ENCODE data around the gene ZNF630.
"Not testable (repeated sequence)": the region's sequence is repeated elsewhere in the genome, so short reads cannot be mapped to it uniquely, and the experiment has no call there.

ZNF630 gene

GRCh38 chrX:48045410-48046311, 25.8 kb downstream of the ZNF630 start:
- no peak overlapping the region for H3K4me3 ChIP-seq (ENCODE audit: low read length)
- no peaks in the 10 kb centered on the region for H3K36me3 ChIP-seq (ENCODE audit: control insufficient read depth, low read length)
- no peaks in the 10 kb centered on the region for H3K9me3 ChIP-seq (ENCODE audit: control insufficient read depth, insufficient read depth, low read length)
- H3K9me2 ChIP-seq (replicated peaks; ENCODE audit: control insufficient read depth, low read length): no peaks in the 10 kb centered on the region
- TF ChIP-seq CTCF (IDR thresholded peaks at IDR 0.05; ENCODE audit: low read depth, low read length, poor library complexity, severe bottlenecking) (no peak), EZH2phosphoT487 (IDR thresholded peaks at IDR 0.05; ENCODE audit: borderline replicate concordance, low read length) (no peak)
- no peaks in the 10 kb centered on the region for H4K20me1 ChIP-seq (ENCODE audit: control insufficient read depth, insufficient read depth, low read depth, low read length)
- no peaks in the 10 kb centered on the region for H3K79me2 ChIP-seq (ENCODE audit: control insufficient read depth, low read length)
- H3K27ac ChIP-seq (ENCODE audit: low read depth, low read length): no peak overlapping the region
- H3K27me3 ChIP-seq (ENCODE audit: control insufficient read depth, low read length): no peaks in the 10 kb centered on the region
- no peak overlapping the region for H3K4me2 ChIP-seq (ENCODE audit: low read length)
- no peaks in the 10 kb centered on the region for H3F3A ChIP-seq (ENCODE audit: control insufficient read depth, insufficient read depth)
- H3K4me1 ChIP-seq (ENCODE audit: control insufficient read depth, low read length): no peaks in the 10 kb centered on the region

- H3K4me3 ChIP-seq (ENCODE audit: low read length): no peak overlapping the region
- TF ChIP-seq CTCF (IDR thresholded peaks at IDR 0.05; ENCODE audit: low read depth, low read length, poor library complexity, severe bottlenecking) (no peak), EZH2phosphoT487 (IDR thresholded peaks at IDR 0.05; ENCODE audit: borderline replicate concordance, low read length) (no peak)
These were observed 28.4 kb downstream of the ZNF630 start for GRCh38 chrX:48043056-48043455.

GRCh38 chrX:48035891-48036290, 35.5 kb downstream of the ZNF630 start:
- no peak overlapping the region for H3K4me3 ChIP-seq (ENCODE audit: low read length)
- no peak overlapping the region for H3K27ac ChIP-seq (ENCODE audit: low read depth, low read length)
- H3K9me2 ChIP-seq (replicated peaks; ENCODE audit: control insufficient read depth, low read length): no peaks in the 10 kb centered on the region
- no peaks in the 10 kb centered on the region for H3K79me2 ChIP-seq (ENCODE audit: control insufficient read depth, low read length)
- no peaks in the 10 kb centered on the region for H3F3A ChIP-seq (ENCODE audit: control insufficient read depth, insufficient read depth)
- H3K4me2 ChIP-seq (ENCODE audit: low read length): no peak overlapping the region
- no peaks in the 10 kb centered on the region for H3K4me1 ChIP-seq (ENCODE audit: control insufficient read depth, low read length)
- TF ChIP-seq CTCF (IDR thresholded peaks at IDR 0.05; ENCODE audit: low read depth, low read length, poor library complexity, severe bottlenecking): no peak
- no peak for TF ChIP-seq EZH2phosphoT487 (IDR thresholded peaks at IDR 0.05; ENCODE audit: borderline replicate concordance, low read length)
- no peaks in the 10 kb centered on the region for H3K36me3 ChIP-seq (ENCODE audit: control insufficient read depth, low read length)
- no peaks in the 10 kb centered on the region for H4K20me1 ChIP-seq (ENCODE audit: control insufficient read depth, insufficient read depth, low read depth, low read length)
- H3K9me3 ChIP-seq (ENCODE audit: control insufficient read depth, insufficient read depth, low read length): no peaks in the 10 kb centered on the region
- H3K27me3 ChIP-seq (ENCODE audit: control insufficient read depth, low read length): no peaks in the 10 kb centered on the region

More at GRCh38 chrX:48043056-48043455, 28.4 kb downstream of the ZNF630 start:
- no peaks in the 10 kb centered on the region for H4K20me1 ChIP-seq (ENCODE audit: control insufficient read depth, insufficient read depth, low read depth, low read length)
- no peaks in the 10 kb centered on the region for H3K27me3 ChIP-seq (ENCODE audit: control insufficient read depth, low read length)
- no peaks in the 10 kb centered on the region for H3K4me1 ChIP-seq (ENCODE audit: control insufficient read depth, low read length)
- H3F3A ChIP-seq (ENCODE audit: control insufficient read depth, insufficient read depth): no peaks in the 10 kb centered on the region
- no peaks in the 10 kb centered on the region for H3K79me2 ChIP-seq (ENCODE audit: control insufficient read depth, low read length)
- H3K9me3 ChIP-seq (ENCODE audit: control insufficient read depth, insufficient read depth, low read length): no peaks in the 10 kb centered on the region
- no peak overlapping the region for H3K27ac ChIP-seq (ENCODE audit: low read depth, low read length)
- H3K36me3 ChIP-seq (ENCODE audit: control insufficient read depth, low read length): no peaks in the 10 kb centered on the region
- no peak overlapping the region for H3K4me2 ChIP-seq (ENCODE audit: low read length)
- H3K9me2 ChIP-seq (replicated peaks; ENCODE audit: control insufficient read depth, low read length): no peaks in the 10 kb centered on the region

- not testable (repeated sequence) for H3K9me2 ChIP-seq (replicated peaks; ENCODE audit: control insufficient read depth, low read length); H3F3A ChIP-seq (ENCODE audit: control insufficient read depth, insufficient read depth); H3K36me3 ChIP-seq (ENCODE audit: control insufficient read depth, low read length); H3K4me2 ChIP-seq (ENCODE audit: low read length); H3K4me3 ChIP-seq (ENCODE audit: low read length); H3K9me3 ChIP-seq (ENCODE audit: control insufficient read depth, insufficient read depth, low read length); H3K4me1 ChIP-seq (ENCODE audit: control insufficient read depth, low read length); H4K20me1 ChIP-seq (ENCODE audit: control insufficient read depth, insufficient read depth, low read depth, low read length); H3K27ac ChIP-seq (ENCODE audit: low read depth, low read length); H3K79me2 ChIP-seq (ENCODE audit: control insufficient read depth, low read length); H3K27me3 ChIP-seq (ENCODE audit: control insufficient read depth, low read length)
These were observed 40.7 kb downstream of the ZNF630 start for GRCh38 chrX:48030641-48031173.
